Activated T-cell treated with anti-CD3 and anti-CD28 coated beads for 1 hour (primary cell): ENCODE results near the gene GAA.

Experiments
- DNase-seq: peaks from one replicate; pipeline ENCODE4 v3.0.0-alpha.2; 2020; ENCODE audit warnings: low read depth

Gene GAA

DNA sequence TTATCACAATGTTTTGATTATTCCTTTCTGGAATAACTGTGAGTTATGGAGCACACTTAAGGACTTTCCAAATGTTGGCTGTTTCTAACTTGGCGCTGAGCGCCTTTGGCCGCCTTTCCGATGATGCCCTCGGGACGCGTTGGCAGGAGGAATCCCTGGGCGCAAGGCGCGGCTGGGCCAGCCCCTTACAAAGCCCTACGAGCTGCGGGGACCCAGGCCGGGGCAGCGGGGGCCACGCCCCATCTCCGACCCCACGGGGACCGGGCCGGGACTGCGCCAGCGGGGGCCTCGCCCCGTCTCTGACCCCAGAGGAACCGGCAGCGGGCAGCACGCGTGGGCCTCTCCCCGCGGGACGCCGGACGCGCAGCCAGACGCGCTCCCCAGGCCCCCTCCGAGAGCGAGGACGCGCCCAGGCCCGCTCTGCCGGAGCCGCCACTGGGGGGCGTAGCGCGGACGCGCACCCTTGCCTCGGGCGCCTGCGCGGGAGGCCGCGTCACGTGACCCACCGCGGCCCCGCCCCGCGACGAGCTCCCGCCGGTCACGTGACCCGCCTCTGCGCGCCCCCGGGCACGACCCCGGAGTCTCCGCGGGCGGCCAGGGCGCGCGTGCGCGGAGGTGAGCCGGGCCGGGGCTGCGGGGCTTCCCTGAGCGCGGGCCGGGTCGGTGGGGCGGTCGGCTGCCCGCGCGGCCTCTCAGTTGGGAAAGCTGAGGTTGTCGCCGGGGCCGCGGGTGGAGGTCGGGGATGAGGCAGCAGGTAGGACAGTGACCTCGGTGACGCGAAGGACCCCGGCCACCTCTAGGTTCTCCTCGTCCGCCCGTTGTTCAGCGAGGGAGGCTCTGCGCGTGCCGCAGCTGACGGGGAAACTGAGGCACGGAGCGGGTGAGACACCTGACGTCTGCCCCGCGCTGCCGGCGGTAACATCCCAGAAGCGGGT is at the start of gene GAA:
Gene GAA (plus strand): TSS at position 571 of the 935 bp plus-strand sequence. CDS start 3,006 bp downstream, outside the sequence.
- peak; percentile 83 for DNase-seq

DNA sequence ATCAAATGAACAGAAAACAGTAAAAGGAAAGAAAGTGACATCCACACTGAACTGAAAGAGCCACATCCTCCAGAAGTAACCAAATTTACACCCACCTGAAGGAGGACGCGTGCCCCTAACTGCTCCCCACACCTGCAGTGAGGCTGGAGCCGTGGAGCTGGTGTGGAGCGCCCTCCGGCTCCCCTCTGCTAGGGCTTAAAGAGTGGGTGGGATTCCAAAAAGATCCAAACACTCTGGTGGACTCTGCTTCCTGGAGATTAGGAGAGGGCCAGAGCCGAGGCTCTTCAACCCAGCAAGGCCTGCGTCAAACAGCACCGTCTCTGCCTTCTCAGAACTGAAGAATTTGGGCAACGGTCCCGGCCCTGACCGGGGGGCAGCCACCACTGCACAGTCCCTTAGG is 49.7 kb upstream of the GAA start:
- no peak for DNase-seq

DNA sequence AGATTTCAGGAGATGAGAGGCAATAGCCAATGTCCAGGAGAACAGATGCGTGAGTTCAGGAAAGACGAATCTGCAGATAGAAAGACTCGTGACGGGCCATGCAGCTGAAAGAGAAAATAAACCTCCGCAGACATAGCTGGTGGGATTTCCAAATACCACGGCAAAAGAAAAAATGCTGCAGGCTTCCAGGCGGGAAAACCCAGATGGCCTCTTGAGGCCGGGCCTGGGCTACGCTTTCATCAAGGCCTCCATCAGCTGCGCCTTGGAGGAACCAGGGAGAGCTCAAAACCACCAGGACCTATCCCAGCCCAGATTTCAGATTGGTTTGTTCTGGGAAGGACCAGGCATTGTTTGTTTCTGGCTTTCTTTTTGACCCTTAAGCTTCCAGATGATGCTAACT is 48.3 kb upstream of the GAA start:
- DNase-seq: no peak

DNA sequence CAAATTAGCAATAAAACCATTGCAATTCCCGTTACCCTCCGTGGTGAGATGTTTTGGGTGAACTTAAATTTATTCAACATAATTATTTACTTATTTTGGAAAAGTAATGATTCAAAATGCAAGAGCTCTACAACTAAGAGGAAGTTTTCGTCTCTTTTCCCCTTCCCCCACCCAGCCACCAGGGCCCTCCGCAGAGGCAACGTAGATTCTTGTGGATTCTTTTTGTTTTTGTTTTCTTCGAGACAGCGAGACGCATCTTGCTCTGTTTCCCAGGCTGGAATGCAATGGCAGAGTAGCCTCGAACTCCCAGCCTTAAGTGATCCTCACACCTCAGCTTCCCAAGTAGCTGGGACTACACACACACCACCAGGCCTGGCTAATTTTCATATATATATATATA is 45.8 kb upstream of the GAA start:
- no peak for DNase-seq

DNA sequence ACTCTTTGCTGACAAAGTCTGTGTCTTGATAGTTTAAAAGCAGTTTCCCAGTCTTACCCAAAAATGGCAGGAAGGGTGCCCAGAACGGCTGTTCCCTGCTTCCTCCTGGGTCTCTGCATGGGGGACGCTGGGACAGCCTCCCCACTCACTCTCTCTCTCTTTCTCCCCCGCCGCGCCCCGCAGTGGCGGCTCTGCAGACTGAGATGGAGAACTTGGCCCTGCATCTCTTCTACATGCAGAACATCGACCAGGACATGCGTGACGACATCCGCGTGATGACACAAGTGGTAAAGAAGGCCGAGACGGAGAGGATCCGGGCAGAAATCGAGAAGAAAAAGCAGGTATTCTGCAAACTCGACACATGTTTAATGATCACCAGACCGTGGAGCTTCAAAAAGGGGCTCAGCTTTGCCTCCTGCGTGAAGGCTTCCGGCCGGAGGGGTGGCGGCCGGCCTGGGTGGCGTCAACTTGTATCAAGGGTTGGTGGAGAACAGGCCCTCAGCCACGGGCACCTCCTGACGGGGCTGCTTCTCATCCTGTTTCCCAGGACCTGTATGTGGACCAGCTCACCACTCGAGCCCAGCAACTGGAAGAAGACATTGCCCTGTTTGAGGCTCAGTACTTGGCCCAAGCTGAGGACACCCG is 42.9 kb upstream of the GAA start:
- DNase-seq: no peak

DNA sequence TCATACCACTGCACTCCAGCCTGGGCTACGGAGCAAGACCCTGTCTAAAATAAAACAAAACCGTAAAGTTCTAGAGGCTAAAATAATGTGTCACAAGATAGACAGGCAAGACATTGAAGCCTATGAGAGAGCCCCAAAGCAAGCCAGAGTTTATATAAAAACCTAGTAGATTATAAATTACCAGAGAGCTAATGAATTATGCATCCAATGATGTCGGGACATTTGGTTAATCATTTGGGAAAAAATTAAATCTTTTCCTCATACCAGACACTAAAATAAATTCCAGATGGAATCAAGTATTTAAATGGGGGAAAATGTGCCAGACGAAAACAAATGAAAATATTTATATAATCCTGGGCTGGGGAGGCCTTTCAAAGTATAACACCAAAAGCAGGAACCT is 40.7 kb upstream of the GAA start:
- no peak for DNase-seq

DNA sequence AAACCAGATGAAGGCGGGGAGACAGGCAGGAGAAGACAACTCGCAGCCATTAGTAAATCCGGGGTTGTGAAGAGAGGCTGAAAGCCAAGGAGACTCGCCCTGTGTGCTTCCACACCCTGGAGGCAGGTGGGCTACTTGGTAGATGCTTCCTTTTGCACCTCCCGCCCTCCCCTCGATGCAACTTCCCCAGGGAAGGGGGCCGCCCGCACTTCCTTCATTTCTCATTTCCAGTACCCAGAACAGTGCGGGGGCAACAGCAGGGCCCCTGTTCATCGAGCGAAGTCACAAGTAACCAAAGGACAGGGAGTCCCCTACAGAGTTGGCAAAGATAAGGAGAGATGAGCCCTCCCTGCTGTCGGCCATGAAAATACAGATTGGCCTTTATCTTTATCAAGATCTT is 40.0 kb upstream of the GAA start:
- DNase-seq: no peak

DNA sequence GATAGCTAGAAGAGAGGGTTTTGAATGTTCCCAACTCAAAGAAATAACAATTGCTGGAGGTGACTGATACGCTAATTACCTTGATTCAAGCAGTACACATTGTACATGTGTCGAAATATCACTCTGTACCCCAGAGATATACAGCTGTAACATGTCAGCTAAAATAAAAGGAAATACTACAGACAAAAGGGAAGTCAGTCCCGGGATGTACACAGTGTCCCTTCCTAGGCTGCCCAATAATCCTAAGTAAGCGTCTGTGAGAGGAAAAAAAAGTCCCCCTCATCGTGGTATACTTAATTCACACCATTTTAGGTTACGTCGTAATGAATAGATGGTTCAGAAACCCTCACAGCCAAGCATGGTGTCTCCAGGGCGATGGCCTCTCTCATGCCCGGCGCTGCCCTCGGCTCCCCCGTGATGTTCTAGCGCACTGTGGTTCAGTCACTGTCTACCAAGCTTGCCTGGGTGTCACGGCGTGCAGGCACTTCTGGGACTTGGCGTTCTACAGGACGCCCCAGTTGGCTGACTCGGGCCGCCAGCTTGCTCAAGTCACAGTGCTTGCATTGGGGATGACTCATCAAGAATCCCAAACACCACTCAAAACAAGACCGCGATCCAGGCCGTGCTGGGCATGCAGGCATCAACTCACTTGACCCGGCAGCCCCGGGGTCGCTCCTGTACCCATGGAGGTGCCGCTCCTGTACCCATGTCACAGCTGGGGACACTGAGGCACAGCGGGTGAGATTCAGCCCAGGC is 37.4 kb upstream of the GAA start:
- no peak for DNase-seq

DNA sequence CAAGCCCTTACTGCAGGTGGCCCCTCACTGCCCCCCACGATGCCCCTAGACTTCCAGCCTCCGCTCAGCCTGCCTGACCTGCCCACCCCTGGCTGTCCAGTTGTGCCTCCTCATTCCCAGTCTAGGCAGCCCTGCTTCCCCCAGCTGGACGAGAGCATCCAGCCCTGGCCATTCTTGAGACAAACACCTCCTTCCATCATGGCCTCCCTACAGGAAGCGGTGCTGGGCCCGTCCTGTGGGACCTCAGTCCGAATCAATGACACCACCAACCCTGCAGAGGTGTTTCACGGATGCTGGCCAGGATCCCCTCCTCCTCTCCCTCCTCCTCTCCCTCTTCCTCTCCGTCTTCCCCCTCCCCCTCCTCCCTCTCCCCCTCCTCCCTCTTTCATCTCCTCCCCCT is 36.7 kb upstream of the GAA start:
- no peak for DNase-seq

DNA sequence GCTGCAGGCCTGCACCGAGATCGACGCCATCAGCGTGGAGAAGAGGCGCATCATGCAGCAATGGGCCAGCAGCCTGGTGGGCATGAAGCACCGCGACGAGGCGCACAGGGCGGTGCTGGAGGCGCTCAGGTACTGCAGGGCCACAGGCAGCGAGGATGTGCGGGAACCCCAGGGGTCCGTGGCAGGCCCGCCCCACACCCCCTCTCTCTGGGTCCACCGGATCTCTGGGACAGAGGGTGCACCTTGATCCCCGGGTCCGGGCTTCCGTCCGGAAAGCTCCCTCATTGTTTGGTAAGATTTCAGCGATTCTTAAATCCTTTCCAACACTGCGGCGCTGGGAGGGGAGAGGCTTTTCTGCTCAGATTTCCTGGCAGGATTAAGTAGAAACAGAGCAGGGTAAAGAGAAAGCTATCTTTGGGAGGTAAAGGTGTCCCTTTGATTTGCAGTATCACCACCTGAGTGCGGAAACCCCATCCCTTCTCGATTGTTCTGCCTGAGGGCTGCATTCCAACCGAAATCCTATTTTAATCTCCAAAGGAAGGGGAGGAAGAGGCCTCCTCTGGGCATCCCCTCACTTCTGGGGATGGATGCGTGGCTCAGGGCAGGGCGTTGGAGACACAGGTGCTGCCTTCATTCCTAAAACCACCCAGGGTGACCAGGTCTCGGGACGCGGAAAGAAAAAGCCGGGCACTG is 35.8 kb upstream of the GAA start:
- no peak for DNase-seq

DNA sequence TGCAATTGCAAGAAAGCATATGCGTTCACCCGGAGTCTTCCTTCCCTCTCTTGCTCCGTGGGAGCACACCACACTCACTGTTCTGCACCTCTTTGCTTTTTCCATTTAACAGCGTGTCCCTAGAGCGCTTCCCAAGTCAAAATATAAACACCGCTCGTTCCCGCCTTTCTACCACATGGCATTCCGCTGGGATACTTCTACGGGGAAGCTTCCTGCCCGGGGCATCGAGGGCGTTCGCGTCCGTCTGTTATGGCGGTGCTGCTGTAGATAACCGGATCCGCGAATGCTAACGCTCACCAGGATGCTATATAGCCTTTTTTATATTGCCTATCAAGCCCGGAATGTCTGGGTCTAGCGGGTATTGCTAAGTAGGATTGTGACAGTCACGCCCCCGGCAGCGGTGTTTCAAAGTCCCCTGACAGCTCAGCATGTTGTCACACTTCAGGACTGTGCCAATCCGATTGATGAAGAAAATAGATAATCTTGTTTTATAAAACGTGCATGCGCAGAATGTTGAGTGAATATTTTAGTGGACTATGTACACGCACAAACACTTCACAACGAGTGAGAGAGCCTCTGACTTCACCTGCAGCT is 33.9 kb upstream of the GAA start:
- DNase-seq: no peak

DNA sequence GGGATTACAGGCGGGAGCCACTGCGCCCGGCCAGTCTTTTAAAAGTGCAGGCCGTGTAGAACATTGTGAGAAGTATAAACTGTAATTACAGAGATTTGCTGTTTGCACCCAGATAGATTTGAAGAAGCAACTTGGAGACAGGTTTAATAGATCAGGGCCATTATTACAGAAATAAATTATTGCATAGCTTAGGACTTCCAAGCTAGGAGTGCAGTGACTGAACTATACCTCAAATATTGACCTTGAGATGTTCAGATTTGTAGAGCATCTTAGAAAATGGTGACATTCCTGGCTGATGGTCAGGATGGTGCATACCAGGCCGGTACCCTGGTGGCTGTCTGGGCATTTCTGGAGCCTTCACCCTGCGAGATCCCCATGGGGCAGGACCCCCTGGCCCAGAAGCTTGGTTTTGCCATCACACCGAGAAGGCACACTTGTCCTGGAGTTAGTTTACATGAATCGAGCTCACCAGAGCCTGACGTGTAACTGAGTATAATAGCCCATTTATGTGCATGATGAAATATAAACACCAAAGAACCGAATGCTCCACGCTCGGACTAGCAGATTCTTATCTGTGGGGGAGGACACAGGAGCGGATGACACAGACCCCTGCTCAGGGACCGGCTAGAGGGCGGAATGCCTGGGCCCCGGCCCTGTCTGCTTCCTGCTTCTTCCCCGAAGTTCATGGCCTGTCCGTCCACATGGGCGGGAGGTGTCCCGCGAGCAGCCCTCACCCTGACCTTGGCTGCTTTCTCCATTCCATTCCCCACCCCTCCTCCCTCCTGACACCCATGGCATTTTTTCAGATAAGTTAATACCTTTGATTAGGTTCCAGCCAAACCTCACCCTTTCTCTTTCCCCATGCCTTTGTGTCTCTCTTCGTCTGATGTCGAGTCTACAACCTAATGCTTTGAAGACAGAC is 32.8 kb upstream of the GAA start:
- DNase-seq: no peak

DNA sequence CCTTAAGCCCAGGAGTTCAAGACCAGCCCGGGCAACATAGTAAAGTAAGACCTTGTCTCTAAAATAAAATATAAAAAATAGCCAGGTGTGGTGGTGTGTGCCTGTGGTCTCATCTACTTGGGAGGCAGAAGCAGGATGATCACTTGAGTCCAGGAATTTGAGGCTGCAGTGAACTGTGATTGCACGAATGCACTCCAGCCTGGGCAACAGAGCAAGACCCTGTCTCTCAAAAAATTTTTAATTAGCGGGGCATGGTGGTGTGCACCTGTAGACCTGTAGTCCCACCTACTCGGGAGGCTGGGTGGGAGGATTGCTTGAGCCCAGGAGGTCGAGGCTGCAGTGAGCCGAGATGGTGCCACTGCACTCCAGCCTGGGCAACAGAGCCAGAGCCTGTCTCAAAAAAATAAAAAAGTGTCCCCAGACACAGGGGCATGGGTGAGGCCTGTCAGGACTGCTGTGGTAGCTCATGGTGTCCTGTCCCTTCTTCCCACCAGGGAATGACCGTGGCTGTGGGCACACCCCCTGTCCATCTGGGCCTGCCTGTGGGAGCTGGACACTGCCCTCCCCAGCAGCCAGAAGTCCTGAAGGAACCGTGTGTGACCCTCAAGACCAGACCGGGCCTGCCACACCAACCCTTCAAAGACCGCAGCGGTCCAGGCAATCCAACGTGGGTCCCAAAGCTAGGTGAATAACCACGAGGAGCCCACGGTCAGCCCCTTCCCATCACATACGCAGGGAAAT is 30.8 kb upstream of the GAA start:
- no peak for DNase-seq

DNA sequence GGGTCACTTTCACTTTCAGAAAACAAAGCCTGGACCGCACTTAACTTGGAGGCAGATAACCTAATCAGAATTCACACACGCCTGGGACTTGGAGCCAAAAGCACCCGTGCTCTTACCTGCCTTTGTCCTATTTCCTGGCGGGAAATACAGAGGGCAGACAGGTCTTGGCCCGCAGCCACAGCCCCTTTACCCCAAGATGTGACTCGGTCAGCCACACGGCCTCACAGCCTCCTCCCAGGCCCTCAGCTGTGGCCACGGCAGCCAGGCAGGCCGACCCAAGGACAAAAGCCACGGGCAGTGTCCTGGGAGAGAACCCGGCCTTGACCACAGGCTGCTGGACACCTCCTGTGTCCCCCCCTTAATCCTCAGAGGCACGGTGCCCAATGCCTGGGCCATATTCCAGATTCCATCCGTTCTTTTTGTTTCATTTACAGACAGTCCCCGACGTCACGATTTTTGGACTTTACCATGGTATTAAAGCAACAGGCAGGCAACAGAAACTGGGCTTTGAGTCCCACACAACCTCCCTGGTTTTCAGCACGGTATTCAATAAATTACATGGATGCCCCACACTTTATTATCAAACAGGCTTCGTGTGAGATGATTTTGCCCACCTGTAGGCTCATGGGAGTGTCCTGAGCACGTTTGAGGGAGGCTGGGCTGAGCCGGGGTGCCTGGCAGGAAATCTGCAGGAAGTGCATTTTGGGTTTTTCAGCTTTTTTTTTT is 30.1 kb upstream of the GAA start:
- DNase-seq: no peak

DNA sequence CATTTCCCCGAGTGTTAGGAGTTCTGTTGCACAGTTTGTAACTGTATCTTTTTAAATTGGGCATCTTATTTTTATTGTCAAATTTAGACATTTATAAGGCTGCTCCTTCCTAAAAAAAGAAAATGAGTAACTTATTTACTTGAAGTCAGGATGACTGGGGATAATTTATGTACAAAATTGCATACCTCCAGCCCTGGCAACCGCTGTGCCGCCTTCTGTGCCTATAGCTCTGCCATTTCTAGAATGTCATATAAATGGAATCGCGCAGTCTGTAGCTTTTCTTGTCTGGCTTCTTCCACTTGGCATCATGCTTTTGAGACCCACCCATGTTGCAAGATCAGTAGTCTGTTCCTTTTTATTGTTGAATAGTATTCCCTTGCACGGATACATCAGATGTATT is 29.0 kb upstream of the GAA start:
- no peak for DNase-seq

DNA sequence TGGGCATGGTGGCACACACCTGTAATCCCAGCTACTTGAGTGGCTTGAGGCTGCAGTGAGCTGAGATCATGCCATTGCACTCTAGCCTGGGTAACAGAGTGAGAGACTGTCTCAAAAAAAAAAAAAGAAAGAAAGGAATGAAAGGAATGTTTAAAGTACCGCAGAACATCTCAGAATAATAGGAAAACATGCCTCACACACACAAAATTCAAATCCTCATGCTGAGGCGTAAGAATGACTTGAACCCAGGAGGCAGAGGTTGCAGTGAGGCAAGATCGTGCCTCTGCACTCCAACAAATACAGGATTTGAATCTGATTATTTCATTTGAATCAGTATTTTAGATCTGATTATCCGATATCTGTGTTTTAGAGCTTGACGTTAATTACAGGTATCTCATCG is 21.3 kb upstream of the GAA start:
- DNase-seq: no peak

DNA sequence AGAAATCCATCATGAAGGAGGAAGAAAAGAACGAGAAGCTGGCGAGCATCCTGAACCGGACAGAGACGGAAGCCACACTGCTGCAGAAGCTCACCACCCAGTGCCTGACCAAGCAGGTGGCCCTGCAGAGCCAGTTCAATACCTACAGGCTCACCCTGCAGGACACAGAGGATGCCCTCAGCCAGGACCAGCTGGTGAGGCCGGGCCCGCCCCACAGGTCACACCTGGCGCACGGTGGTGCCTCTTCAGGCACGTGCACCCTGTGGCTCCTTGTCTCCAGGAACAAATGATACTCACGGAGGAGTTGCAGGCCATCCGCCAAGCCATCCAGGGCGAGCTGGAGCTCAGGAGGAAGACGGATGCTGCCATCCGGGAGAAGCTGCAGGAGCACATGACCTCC is 19.8 kb upstream of the GAA start:
- no peak for DNase-seq

DNA sequence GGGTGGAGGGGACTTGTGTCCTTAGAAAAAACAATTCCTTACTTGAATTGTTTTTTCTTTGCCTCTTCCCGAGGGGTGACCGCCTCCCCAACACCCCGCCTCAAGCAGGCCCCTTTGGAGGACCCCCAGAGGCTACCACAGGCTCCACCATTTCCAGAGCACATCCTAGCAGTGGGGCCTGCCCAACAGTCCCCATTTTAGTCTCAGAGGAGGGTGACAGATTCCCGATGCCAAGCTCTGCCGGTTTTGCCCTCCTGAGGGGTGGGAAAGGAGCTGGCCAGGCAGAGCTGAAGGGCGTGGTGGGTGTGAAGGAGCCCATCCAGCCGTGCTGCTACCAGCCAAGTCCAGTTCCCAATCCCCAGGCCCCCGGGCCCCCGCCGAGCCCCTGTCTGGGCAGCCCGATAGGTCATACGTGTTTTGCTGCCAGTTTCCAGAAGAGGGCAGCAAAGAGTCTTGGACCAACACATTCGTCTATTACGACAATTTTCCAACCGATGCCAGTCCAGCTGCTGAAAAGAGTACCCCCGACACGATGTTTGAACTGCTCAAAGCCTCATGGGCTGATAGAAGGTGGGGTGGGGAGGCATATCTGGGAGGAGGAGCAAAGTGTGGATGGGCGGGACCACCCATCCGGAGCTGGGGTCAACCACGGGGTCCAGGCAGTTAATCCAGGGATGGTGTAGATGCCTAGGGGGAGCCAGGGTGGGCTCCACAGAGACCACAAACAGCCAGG is 18.8 kb upstream of the GAA start:
- peak; percentile 39 for DNase-seq
